ENCODE data around the gene CDK7.

DNA sequence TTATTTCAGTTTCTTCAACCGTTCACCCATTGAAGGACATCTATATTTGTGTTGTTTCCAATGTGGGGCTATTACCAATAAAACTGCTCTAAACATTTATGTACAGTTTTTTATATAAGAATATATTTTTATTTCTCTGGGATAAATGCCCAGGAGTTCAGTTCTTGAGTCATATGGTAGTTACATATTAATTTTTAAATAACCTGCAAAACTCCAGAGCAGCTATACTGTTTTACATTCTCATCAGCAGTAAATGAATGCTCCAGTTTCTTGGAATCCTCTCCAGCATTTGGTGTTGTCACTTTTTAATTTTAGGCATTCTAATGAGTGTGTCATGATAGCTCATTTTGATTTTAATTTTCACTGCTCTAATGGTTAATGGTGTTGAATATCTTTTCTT is 36.2 kb downstream of the CDK7 start:
- no peak for TF ChIP-seq POLR2A (IDR thresholded peaks at IDR 0.05)
- TF ChIP-seq, protein P1, sequence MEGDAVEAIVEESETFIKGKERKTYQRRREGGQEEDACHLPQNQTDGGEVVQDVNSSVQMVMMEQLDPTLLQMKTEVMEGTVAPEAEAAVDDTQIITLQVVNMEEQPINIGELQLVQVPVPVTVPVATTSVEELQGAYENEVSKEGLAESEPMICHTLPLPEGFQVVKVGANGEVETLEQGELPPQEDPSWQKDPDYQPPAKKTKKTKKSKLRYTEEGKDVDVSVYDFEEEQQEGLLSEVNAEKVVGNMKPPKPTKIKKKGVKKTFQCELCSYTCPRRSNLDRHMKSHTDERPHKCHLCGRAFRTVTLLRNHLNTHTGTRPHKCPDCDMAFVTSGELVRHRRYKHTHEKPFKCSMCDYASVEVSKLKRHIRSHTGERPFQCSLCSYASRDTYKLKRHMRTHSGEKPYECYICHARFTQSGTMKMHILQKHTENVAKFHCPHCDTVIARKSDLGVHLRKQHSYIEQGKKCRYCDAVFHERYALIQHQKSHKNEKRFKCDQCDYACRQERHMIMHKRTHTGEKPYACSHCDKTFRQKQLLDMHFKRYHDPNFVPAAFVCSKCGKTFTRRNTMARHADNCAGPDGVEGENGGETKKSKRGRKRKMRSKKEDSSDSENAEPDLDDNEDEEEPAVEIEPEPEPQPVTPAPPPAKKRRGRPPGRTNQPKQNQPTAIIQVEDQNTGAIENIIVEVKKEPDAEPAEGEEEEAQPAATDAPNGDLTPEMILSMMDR (IDR thresholded peaks at IDR 0.05) = no peak

All from thyroid gland (tissue), 4 donors.